ENCODE measurements around the gene USP28. TPM values are rescaled to one million over a fixed set of nuclear protein-coding genes. Genes with fewer than 3 reads are reported as not detected.
A peak's percentile ranks its signal among the peaks of the same experiment; 100 is the strongest.

The USP28 gene
- total and polyA plus RNA-seq, 2 donors (not counting 1 experiment from before 2014, with no cell fraction given): 22.4 to 37.7 TPM

DNA sequence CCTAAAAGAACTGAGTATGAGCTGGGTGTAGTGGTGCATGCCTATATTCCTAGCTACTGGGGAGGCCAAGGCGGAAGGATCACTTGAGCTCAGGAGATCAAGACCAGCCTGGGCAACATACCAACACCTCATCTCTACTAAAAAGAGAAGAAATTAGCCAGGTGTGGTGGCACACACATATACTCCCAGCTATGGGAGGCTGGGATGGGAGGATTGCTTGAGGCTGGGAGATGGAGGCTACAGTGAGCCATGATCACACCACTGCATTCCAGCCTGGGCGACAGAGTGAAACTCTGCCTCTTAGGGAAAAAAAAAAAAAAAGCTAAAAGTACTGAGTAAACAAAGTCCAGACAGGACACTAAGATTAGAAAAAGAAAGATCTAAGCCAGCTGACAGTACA lies 25.8 kb upstream of the USP28 start:
- no peak overlapping the region for H3K4me3 ChIP-seq (replicated peaks in 1 of 4; ENCODE audit: control extremely low read depth in 1 of 4, insufficient read depth in 1 of 4, low read depth in 3 of 4, low read length in 4 of 4)
- H3K9me3 ChIP-seq (ENCODE audit: control insufficient read depth, insufficient read depth, low read depth, low read length): no peaks in the 10 kb centered on the region
- no peaks in the 10 kb centered on the region for H3K27me3 ChIP-seq (ENCODE audit: control insufficient read depth, insufficient read depth, low read length)
- no peak overlapping the region for H3K4me2 ChIP-seq (ENCODE audit: extremely low read depth, insufficient read depth, low read length)
- H3K9ac ChIP-seq (ENCODE audit: insufficient read depth, low read length): no peak overlapping the region
- H3K4me1 ChIP-seq (ENCODE audit: control insufficient read depth, extremely low read depth, insufficient read depth, low read length): no peaks in the 10 kb centered on the region
- no peaks in the 10 kb centered on the region for H3K79me2 ChIP-seq (ENCODE audit: control insufficient read depth, insufficient read depth, low read length)
- DNase-seq (ENCODE audit: low read depth in 2 of 2): no peak
- H2AFZ ChIP-seq (ENCODE audit: low read length): no peak overlapping the region
- H4K20me1 ChIP-seq (ENCODE audit: control insufficient read depth, extremely low read depth, insufficient read depth, low read length): no peaks in the 10 kb centered on the region
- no peak for TF ChIP-seq EZH2 (IDR thresholded peaks at IDR 0.05; ENCODE audit: low read length, missing control alignments)
- TF ChIP-seq, protein P1, sequence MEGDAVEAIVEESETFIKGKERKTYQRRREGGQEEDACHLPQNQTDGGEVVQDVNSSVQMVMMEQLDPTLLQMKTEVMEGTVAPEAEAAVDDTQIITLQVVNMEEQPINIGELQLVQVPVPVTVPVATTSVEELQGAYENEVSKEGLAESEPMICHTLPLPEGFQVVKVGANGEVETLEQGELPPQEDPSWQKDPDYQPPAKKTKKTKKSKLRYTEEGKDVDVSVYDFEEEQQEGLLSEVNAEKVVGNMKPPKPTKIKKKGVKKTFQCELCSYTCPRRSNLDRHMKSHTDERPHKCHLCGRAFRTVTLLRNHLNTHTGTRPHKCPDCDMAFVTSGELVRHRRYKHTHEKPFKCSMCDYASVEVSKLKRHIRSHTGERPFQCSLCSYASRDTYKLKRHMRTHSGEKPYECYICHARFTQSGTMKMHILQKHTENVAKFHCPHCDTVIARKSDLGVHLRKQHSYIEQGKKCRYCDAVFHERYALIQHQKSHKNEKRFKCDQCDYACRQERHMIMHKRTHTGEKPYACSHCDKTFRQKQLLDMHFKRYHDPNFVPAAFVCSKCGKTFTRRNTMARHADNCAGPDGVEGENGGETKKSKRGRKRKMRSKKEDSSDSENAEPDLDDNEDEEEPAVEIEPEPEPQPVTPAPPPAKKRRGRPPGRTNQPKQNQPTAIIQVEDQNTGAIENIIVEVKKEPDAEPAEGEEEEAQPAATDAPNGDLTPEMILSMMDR (conservative IDR thresholded peaks at IDR 0.05 in 1 of 2, IDR thresholded peaks at IDR 0.05 in 1 of 2; ENCODE audit: low read depth in 1 of 2, low read length in 2 of 2): no peak
- no peak overlapping the region for H3K27ac ChIP-seq (ENCODE audit: insufficient read depth, low read length)
- no peaks in the 10 kb centered on the region for H3K36me3 ChIP-seq (ENCODE audit: control insufficient read depth, insufficient read depth, low read length)

DNA sequence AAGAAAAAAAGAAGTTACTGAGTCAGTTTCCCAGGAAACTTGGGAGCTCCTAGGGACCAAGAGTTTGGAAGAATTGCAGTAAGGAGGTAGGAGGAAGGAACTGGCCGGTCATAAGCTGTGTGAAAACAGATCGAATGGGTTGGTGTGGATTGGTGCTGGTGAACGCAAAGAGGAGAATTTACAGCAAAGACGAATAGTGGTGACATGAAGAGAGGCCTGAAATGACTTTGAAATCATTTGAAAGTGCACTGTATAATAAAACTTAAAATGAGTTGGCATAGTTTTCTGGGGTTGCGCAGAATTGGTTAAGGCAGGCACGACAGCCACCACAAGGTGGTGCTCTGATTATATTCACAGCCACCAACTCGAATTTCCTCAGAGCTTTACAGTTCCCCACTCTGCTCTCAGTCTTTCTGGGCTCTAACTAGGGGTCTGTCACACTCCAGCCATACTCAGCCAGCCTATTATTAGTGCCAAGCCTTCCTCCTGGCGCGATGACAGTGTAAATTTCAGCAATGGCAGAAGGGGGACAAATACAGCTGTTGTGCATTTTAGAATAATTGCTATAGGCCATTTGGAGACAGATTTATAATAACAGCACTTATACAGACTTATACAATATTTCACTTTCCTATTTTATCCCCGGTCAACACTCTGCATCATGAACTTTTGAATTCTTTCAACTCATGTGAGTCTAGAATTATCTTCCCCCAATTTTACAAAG lies 20.9 kb upstream of the USP28 start:
- Histone ChIP-seq H3K4me1 (ENCODE audit: control insufficient read depth, extremely low read depth, insufficient read depth, low read length) (no peaks in the 10 kb centered on the region), H3K9me3 (ENCODE audit: control insufficient read depth, insufficient read depth, low read depth, low read length) (no peaks in the 10 kb centered on the region), H3K4me2 (ENCODE audit: extremely low read depth, insufficient read depth, low read length) (no peak overlapping the region), H3K79me2 (ENCODE audit: control insufficient read depth, insufficient read depth, low read length) (no peaks in the 10 kb centered on the region), H3K4me3 (replicated peaks in 1 of 4; ENCODE audit: control extremely low read depth in 1 of 4, insufficient read depth in 1 of 4, low read depth in 3 of 4, low read length in 4 of 4) (no peak overlapping the region), H3K27me3 (ENCODE audit: control insufficient read depth, insufficient read depth, low read length) (no peaks in the 10 kb centered on the region), H4K20me1 (ENCODE audit: control insufficient read depth, extremely low read depth, insufficient read depth, low read length) (no peaks in the 10 kb centered on the region), H2AFZ (ENCODE audit: low read length) (no peak overlapping the region), H3K36me3 (ENCODE audit: control insufficient read depth, insufficient read depth, low read length) (no peaks in the 10 kb centered on the region), H3K27ac (ENCODE audit: insufficient read depth, low read length) (no peak overlapping the region), H3K9ac (ENCODE audit: insufficient read depth, low read length) (no peak overlapping the region)
- TF ChIP-seq, protein P1 (conservative IDR thresholded peaks at IDR 0.05 in 1 of 2, IDR thresholded peaks at IDR 0.05 in 1 of 2; ENCODE audit: low read depth in 1 of 2, low read length in 2 of 2): peak; percentile 66 to 84
- TF ChIP-seq EZH2 (IDR thresholded peaks at IDR 0.05; ENCODE audit: low read length, missing control alignments): no peak
- peak; percentile 6 to 45 for DNase-seq (ENCODE audit: low read depth in 2 of 2)

DNA sequence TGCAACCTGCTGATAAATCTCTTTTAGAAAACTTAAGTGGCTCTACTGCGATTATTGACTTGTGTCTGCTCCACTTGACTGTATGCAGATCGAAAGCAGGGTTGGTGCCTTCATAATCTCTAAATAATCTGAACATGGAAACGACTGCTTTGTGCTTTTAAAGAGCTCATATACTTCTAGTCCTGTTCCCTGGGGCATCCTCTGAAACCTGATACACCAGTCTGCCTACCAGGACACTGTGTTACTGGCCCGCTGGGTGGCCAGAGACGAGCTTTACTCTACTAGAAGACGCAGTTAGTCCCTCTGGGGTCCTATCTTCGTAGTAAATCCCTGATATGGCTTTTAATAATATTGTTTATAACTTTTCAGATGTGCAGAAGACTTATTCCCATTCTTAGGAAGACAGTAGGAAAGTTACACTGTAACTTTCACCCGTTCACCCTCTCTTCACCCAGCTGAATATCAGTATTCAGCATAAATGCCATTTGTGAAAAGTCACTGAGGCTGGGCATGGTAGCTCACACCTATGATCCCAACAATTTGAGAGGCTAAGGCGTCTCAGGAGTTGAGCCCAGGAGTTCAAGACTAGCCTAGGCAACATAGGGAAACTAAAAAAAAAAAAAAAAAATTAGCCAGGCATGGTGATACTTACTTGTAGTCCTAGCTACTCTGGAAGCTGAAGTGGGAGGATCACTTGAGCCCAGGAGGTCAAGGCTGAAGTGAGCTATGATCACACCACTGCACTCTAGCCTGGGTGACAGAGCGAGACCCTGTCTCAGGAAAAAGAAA lies 20.2 kb upstream of the USP28 start:
- Histone ChIP-seq H3K79me2 (ENCODE audit: control insufficient read depth, insufficient read depth, low read length) (no peaks in the 10 kb centered on the region), H3K9ac (ENCODE audit: insufficient read depth, low read length) (no peak overlapping the region), H3K4me1 (ENCODE audit: control insufficient read depth, extremely low read depth, insufficient read depth, low read length) (no peaks in the 10 kb centered on the region), H3K27ac (ENCODE audit: insufficient read depth, low read length) (no peak overlapping the region), H3K36me3 (ENCODE audit: control insufficient read depth, insufficient read depth, low read length) (no peaks in the 10 kb centered on the region), H4K20me1 (ENCODE audit: control insufficient read depth, extremely low read depth, insufficient read depth, low read length) (no peaks in the 10 kb centered on the region), H2AFZ (ENCODE audit: low read length) (no peak overlapping the region), H3K4me2 (ENCODE audit: extremely low read depth, insufficient read depth, low read length) (no peak overlapping the region), H3K4me3 (replicated peaks in 1 of 4; ENCODE audit: control extremely low read depth in 1 of 4, insufficient read depth in 1 of 4, low read depth in 3 of 4, low read length in 4 of 4) (no peak overlapping the region), H3K27me3 (ENCODE audit: control insufficient read depth, insufficient read depth, low read length) (no peaks in the 10 kb centered on the region), H3K9me3 (ENCODE audit: control insufficient read depth, insufficient read depth, low read depth, low read length) (no peaks in the 10 kb centered on the region)
- no peak for TF ChIP-seq EZH2 (IDR thresholded peaks at IDR 0.05; ENCODE audit: low read length, missing control alignments)
- TF ChIP-seq, protein P1 (conservative IDR thresholded peaks at IDR 0.05 in 1 of 2, IDR thresholded peaks at IDR 0.05 in 1 of 2; ENCODE audit: low read depth in 1 of 2, low read length in 2 of 2): no peak
- DNase-seq (ENCODE audit: low read depth in 2 of 2): no peak
